Activated CD8-positive, alpha-beta memory T cell treated with anti-CD3 and anti-CD28 coated beads, Interleukin-2, amount 50 U/mL, for 24 hours (primary cell): ENCODE data around the gene VAT1.

Experiments used
- DNase-seq: peaks from one replicate; pipeline ENCODE4 v3.0.0-alpha.2; 2020; ENCODE audit errors: extremely low read depth

The VAT1 gene

DNA sequence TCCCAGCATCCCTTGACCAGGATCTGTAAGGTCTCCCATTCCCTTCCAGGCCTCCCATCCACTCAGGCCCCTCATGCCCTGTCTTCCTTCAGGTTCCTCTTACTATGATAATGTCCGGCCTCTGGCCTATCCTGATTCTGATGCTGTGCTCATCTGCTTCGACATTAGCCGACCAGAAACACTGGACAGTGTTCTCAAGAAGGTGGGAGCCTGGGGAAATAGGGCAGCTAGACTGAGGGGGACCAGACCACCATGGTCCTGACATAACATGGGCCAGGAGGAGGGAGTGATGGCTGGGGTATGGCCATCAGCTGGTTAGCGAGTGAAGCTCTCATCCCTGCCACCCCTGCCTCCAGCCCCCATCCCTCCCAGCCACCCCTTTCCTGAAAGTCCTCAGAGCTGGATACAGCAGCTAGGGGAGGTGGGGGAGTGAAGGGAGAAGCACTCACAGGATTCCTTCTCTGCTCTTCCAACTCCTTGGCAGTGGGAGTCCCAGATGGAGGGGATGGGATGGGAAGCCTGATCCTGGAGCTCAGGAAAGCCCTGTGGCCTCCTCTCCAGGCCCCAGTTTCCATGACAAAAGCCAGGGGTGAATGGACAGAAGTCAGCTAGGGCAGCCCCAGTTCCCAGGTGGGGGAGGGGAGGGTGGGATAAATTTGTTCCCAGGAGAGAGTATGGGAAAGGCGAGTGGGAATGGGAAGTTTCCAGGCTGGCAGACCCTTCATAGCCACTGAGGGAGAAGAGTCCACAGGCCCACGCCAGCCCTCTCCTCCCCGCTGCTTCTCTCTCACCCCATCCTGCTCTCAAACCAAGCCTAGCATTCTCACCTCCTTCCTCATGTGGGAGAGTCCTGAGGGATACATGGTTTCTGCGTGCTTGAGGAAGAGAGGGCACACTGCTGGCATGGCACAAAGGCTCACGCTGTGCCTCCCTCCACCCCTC lies 5.2 kb upstream of the VAT1 start:
- DNase-seq = no peak

DNA sequence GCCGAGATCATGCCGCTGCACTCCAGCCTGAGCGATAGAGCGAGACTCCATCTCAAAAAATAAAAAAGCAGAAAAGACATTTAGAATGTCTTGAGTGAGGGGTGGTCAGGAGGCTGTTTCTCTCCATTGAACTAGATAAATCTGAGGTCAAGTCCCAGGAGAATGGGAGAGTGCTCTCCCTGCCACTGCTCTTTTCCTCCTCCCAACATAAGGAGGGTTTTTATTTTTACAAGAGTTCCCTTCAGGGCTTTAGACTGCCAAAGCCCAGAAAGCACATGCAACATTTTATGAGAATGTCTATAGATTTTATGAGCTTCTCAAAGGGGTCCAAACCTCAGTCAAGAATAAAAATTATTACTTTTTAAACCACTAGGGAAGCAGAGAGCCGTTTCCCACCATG lies 4.4 kb upstream of the VAT1 start:
- DNase-seq = no peak

DNA sequence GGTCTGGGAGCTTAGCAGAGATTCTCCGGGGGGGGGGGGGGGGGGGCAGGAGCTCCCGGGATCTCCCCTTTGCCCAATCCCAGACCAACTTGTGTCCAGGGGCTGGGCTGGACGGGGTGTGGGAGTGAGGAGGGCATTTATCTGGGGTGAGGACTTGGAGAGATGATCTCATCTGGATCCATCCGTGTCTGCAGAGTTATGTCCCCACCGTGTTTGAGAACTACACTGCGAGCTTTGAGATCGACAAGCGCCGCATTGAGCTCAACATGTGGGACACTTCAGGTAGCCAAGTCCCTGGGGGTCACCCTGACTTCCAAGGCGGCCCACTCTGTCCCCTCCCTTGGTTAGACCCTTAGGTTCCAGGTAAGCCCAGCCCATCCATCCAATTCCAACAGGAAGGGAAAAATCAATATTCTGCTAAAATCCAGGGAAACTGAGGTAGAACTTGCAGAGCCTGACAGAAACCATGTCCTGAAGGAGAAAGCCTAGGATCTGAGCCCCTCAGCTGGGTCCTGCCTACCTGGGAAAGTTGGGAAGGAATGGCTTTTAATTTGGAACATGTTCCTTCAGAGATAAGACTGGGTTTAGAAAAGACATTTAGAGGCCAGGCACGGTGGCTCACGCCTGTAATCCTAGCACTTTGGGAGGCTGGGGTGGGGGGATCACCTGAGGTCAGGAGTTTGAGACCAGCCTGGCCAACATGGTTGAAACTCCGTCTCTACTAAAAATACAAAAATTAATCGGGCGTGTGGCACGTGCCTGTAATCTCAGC lies 3.8 kb upstream of the VAT1 start:
- no peak for DNase-seq

DNA sequence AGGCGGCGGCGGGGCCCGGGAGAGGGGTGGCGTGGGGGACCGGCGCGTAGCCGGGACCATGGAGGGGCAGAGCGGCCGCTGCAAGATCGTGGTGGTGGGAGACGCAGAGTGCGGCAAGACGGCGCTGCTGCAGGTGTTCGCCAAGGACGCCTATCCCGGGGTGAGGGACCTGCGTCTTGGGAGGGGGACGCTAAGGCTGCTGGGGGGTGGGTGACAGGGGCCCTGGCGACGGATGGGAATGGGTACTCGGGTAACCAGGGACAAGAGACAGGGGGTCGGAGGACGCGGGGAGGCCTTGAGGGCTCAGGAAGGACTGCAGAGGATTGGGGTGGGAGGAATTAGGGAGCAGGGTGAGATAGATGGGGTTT lies 3.1 kb upstream of the VAT1 start:
- DNase-seq = no peak

DNA sequence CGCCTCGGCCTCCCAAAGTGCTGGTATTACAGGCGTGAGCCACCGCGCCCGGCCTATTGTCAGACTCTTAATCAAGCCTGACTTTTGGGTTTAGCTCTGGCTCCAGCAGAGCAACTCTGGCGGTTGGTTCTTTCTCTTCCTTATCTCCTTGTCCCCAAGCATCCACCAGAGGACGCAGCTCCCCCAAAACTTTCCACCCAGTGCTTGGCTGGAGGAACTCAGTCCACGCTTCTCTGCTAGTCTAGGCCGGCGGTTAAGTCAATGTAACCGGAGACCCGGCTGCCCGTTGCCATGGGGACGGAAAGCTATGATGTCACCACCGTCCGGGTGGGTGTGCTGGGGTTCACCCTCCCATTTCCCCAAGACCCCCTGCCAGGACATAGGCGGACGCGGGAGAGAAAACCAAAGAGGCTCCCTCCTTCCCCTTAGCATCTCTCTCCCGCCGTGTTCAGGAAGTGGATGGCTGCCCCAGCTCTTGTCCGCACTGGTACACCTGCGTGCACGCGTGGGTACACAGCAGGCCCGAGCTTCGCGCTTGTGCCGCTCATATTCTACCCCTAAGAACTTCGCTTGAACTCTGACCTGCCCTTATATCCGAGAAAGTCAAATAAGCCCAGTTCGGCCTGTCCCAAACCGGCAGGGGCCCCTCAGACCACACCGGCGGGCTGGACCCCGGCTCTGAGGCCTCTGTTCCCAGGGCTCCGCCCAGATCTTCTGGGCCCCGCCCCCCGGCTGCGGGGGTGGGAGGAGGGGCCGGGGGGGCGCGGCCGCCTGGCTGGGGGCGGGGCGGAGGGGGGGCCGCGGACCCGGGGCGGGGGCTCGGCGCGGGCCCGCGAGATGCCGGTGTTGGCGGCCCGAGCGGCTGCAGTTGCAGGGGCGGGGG lies 2.5 kb upstream of the VAT1 start, which contains the start of gene RND2:
TSS of gene RND2 (plus strand) at position 825 of the 883 bp plus-strand sequence. CDS start 117 bp downstream, outside the sequence.
- DNase-seq = peak; percentile 64

DNA sequence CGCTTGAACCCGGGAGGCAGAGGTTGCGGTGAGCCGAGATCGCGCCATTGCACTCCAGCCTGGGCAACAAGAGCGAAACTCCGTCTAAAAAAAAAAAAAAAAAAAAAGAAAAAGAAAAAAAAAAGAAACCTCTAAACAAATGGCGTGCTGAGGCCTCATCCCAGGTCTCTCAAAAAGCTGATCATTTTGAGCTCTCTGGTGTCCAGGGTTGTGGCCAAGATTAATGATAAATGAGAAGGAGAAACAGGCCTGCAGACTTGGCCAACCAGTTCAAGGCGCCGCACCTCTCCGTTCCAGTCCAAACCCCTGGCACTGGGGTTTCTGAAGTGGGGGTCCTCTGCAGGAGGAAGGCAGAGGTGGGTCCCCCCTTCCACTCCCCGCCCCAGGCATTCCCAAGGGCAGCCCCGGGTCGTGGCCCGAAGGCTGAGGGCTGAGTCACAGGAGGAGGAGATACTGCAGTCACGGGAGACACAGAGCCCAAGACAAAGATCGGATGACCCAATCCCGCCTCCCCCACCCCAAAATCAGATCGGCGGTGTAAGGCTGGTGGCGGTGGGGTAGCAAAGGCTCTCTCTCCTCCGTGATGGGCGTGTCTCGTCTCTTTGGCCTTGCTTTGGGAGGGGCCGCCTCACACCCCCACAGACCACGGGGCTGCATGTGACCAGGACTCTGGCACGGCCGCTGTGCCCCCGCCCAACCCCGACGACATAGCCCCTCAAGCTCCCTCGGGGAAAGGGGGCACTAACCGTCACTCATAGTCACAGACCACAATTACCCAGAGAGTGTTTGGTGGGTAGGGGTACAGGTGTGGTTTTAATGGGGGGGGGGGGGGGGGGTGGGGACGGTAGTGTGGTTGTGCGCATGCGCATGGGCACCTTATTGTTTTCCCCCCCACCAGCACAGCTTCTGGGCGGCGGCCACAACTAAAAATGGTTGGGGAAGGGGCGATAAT lies 1.1 kb downstream of the VAT1 start:
- no peak for DNase-seq

DNA sequence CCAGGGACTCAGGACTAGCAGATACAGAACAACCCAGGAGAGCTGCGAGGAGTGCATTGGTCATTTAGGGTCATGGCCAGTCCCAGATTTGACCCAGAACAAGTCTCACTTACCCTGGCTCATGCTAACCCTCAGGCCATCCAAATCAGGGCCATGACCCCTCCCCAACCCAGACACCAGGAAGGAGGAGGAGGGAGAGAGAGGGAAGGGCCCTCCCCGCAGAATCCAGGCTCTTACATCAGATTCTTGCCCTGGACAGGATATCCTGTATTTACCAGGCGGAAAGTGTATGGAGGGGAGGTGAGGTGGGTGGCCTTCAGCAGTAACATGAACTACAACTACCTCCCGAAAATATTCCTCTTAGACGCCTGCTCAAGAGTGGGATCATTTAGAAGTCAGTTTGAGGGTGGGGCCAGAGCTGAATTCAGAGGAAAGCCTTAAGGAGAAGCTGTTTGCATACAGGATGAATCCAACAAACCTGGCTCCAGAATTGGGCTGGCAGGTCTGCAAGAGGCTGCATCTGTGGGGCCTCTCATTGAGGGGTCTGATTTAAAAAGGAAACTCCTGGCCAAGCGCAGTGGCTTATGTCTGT lies 2.1 kb downstream of the VAT1 start:
- no peak for DNase-seq

DNA sequence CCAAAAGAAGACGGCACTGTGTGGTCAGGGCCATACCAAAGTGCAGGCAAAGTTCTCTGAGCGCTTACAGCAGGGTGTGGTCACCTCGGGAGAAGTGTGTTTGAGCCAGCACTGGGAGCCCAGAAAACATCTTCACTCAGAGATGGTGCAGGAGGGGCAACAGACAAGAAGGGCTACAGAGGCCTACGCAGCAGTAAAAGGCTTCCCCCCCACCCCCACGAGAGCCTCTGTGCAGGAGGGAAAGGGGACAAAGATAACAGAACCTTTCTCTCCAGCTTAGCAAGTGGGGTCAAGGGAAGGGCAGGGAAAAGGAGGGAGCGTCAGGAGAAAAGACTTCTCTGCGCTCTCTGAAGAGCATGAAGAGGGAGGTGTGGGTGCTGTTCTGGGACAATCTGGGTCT lies 2.8 kb downstream of the VAT1 start:
- no peak for DNase-seq

DNA sequence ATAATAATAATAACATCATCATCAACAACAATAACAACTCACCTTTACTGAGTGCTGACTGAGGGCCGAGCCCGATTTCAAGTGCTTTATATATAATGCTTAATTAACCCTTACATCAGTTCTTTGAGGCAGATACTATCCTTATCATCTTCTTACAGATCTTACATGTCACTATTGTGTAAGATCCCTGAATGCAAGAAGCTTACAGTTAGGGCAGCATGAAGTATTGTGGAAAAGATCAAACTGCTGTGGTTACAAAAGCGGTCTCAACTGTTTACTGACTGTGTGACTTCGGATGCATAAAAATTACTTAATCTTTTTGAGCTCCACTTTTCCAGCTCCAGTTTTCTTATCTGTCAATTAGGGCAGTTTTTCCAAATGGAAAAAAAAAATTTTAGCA lies 3.3 kb downstream of the VAT1 start:
- no peak for DNase-seq

DNA sequence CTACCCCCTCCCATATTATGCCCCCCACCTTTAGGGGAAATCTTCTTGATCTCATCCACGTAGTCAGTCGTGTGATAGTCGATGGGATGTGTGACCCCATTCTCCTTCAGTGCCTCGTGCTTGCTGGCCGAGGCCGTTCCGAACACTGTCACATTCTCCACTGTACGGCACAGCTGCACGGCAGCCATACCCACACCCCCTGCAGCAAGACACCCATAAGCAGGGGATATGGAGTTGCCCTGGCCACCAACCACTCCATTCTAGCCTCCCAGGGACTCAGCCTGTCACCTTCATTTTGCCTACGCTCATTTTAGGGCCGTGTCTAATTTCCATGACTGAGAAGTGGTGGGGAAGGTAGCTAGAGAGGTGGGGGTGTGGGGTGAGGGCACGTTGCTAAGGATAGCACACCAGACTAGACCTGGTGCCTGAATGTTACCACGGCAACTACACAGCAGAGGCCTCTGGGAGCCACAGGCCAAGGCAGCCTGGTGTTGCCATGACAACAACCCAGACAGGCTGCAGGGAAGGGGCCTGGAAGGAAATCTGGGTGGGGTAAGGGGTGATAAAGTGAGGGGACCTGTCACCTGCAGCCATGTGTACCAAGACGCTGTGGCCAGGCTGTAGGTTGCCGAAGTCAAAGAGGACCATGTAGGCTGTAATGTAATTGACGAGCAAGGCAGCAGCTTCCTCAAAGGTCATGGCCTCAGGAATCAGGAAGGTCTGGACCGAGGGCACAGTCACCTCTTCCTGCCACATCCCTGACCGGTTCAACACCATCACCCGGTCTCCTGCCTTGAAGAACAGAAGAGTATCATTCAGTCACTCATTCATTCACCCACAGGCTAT lies 4.0 kb downstream of the VAT1 start:
- no peak for DNase-seq

DNA sequence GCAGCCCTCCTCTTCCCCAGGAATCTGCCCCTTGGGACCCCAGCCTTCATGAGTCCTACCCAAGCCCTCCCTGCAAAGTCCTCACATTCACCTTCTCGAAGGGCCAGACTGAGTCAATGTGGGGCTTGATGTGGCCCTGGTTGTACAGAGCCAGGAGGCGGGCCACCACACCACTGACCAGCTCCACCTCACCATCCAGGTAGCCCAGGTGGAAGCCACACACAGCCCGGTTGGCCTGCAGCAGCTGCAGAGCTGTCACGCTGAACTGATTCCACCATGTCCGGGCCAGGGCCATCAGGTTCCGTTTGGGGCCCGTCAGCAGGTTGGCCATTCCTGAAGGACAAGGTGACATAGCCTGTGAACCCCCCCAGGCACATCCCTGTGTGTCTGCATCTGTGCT lies 6.0 kb downstream of the VAT1 start:
- DNase-seq = no peak

DNA sequence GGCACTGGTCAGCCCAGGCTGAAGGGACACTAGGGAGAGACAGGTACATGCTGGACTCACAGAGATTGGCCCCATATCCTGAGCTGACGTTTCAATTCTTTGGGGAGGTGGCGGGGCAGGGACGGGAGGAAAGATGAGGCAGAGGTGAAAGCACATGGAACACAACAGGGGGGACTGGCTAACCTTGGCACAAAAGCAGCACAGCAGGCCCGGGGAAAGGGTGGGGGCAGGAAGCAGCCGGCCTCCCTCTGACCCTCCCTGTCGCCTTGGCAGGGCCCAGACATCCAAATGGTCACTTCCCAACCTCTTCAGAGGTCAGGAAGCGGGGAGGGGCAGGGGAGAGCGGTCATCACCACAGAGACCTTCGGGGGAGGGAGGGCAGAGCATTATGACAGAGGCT lies 6.6 kb downstream of the VAT1 start:
- no peak for DNase-seq

DNA sequence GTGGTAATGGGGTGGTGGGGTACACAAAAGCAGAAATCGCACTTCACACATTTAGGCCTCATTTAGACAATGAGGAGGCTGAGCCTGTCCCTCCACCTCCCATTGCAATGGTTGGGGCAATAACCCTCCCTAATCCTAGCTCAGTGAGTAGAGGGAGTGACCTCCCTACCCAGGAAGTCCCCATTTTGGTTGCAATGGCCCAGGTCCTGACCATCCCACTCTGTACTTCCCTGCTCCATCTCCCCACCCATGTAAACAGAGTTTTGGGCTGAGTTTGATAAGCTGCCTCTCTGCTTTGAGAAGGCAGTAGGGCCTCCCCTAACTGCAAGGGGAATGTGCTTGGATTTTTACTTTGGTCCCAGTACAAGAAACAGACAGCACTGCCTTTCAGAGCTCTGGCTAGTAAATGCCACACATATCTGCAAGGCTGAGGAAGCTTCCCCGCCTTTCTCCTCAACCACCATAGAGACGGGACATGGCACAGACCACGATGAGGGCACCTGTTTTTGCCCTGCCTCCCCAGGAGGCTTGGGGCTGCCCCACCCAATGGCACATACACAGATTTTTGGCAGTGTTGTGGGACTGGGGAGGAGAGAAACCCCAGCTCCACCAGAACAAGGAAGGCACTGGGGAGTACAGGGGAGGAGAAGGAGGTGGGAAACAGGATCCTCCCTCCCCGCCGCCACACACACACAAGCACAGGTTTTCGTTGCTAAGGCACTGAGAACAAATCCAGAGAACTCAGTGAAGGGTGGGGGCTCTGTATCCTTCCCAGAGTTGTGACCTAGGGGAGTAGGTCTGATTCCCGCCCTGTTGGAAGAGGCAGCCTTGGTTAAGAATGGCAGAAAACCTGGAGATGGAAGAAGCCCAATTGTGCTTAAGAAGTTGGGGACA lies 7.3 kb downstream of the VAT1 start:
- DNase-seq = no peak

DNA sequence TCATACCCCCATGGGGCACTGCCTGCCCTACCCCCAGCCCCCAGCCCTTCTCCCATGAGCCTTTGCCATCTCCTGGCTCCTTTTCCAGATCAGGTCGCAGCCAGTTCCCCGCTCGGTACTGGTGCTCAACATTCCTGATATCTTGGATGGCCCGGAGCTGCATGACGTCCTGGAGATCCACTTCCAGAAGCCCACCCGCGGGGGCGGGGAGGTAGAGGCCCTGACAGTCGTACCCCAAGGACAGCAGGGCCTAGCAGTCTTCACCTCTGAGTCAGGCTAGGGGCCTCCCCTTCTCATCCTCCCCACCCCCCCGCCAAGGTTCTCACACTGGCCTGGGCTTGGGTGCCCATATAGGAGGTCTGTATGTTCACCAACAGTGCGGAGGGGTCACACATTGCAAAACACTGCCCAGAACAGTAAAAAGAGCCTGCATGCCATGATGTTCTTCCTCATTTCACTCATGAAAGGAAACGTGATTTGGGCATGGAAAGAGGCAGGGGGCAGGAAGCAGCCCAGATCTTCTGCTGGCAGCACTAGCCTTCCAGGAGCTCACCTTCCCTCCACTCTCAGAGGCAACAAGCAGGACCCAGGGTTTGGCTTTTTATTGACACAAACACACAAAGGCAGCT lies 8.1 kb downstream of the VAT1 start:
- DNase-seq = no peak

DNA sequence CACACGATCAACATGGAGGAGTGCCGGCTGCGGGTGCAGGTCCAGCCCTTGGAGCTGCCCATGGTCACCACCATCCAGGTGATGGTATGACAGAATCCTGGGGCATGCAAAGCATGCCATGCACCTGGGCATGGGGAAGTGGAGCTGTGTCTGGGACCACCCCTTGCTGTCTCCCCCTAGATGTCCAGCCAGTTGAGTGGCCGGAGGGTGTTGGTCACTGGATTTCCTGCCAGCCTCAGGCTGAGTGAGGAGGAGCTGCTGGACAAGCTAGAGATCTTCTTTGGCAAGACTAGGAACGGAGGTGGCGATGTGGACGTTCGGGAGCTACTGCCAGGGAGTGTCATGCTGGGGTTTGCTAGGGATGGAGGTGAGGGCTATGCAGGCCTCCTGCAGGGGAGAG lies 8.9 kb downstream of the VAT1 start:
- no peak for DNase-seq

DNA sequence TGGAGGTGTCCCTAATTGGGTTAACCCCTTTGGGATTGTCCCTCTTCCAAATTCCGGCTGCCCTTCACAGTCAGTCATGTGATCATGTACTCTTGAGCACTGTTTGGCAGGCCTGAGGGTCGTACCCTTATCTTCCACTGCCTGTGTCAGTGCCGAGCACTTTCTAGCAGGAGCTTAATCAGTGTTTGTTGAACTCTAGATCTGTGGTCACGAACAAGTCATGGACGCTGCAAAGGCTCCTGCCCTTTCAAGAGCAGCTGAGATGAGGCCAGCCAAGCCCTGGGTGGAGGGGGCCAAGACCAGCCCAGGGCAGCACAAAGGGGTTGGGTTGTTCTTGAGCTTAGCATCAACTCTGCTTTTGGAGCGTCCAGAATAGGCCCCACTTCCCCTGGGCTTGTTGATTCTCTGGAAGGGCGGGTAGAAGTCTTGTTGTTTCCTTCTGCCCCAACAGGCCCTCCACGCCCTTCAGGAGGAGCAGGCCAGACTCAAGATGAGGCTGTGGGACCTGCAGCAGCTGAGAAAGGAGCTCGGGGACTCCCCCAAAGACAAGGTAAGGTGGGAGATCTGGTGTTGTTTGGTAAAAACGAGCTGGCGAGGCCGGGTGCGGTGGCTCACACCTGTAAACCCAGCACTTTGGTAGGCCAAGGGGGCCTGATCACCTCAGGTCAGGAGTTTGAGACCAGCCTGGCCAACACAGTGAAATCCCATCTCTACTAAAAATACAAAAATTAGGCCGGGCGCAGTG lies 10.3 kb downstream of the VAT1 start:
- DNase-seq = no peak

DNA sequence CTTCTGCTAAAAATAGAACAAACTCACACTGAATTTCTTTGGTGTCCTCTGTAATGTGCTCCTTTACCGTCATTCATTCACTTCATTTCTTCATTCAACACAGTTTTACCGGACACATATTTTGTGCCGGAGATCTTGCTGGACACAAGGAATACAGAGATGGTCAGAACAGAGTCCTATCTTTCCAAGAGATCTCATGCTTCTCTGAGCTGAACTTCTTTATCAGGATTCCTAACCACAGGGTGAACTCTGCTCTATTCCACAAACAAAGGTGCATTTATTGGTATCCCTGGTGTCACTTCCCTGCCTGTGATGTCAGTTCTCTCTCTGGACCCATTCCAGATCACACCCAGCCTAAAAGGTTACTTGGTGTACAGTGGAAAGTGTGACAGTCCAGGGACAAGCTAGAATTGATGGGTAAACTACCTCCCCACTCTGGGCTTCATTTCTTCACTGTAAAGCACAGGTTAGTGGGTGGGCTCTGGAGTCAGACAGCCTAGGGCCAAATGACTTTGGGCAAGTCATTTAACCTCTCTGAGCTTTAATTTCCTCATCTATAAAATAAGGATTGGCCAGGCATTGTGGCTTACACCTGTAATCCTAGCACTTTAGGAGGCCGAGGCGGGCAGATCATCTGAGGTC lies 11.4 kb downstream of the VAT1 start:
- DNase-seq = no peak
